CD4-positive, alpha-beta memory T cell (primary cell): ENCODE data around the gene GRID1. TPM values are rescaled to one million over a fixed set of nuclear protein-coding genes. Genes with fewer than 3 reads are reported as not detected.

ENCODE experiments used
- CTCF ChIA-PET: fragments of 350-600 bp; sonication (Branson Sonifier 250); formaldehyde crosslinking; loops from one replicate; lab custom pipeline; 2021; ENCODE audit warnings: inconsistent platforms; ENCODE audit not compliant: partially characterized antibody; lab: Charles Lee
- POLR2A ChIA-PET: fragments of 350-600 bp; sonication (Branson Sonifier 250); formaldehyde crosslinking; loops from one replicate; lab custom pipeline; 2021; ENCODE audit not compliant: partially characterized antibody; lab: Charles Lee
- DNase-seq, 5 donors: peaks; one replicate each; pipeline versions ENCODE4 v3.0.0 to v3.0.0-alpha.2; 2020 to 2022; ENCODE audit warnings: mixed read lengths in 1 of 5
- H3K27ac ChIP-seq: one replicate; pipeline ENCODE4 v1.7.0; 2013; ENCODE audit warnings: low read depth, low read length
- H3K27me3 ChIP-seq: 2 replicates; pipeline ENCODE4 v1.7.0; 2013; ENCODE audit warnings: mild to moderate bottlenecking, low read length, moderate library complexity; ENCODE audit not compliant: insufficient read depth
- H3K36me3 ChIP-seq: 2 replicates; pipeline ENCODE4 v1.7.0; 2013; ENCODE audit warnings: mild to moderate bottlenecking, low read length, moderate library complexity; ENCODE audit not compliant: insufficient read depth
- H3K4me1 ChIP-seq: 2 replicates; pipeline ENCODE4 v1.7.0; 2013; ENCODE audit warnings: mild to moderate bottlenecking, low read length, moderate library complexity; ENCODE audit not compliant: insufficient read depth
- H3K4me3 ChIP-seq, 2 donors: one replicate each; pipeline ENCODE4 v1.7.0; 2013; ENCODE audit warnings: low read length in 2 of 2, mild to moderate bottlenecking in 1 of 2
- H3K9me3 ChIP-seq, 2 donors: one replicate each; pipeline ENCODE4 v1.7.0; 2013; ENCODE audit warnings: low read length in 2 of 2, control low read depth in 1 of 2; ENCODE audit not compliant: control insufficient read depth in 1 of 2
- H3K27ac Mint-ChIP-seq, 7 donors: one replicate each; pipeline ENCODE4 v1.8.0; 2020 to 2021; ENCODE audit warnings: mixed read lengths in 7 of 7, mild to moderate bottlenecking in 6 of 7, inconsistent platforms in 3 of 7, moderate library complexity in 3 of 7
- H3K27me3 Mint-ChIP-seq, 2 donors: one replicate each; pipeline ENCODE4 v1.8.0; 2020 to 2021; ENCODE audit warnings: mixed read lengths in 2 of 2
- H3K36me3 Mint-ChIP-seq, 2 donors: one replicate each; pipeline ENCODE4 v1.8.0; 2020 to 2021; ENCODE audit warnings: mixed read lengths in 2 of 2, inconsistent platforms in 1 of 2, mild to moderate bottlenecking in 1 of 2
- H3K4me1 Mint-ChIP-seq, 4 donors: one replicate each; pipeline ENCODE4 v1.8.0; 2020 to 2021; ENCODE audit warnings: mixed read lengths in 4 of 4, mild to moderate bottlenecking in 1 of 4
- H3K4me3 Mint-ChIP-seq, 8 donors: one replicate each; pipeline ENCODE4 v1.8.0; 2020 to 2021; ENCODE audit warnings: mixed read lengths in 8 of 8, mild to moderate bottlenecking in 7 of 8, moderate library complexity in 6 of 8, inconsistent platforms in 3 of 8
- H3K9me3 Mint-ChIP-seq, 8 donors: one replicate each; pipeline ENCODE4 v1.8.0; 2020 to 2021; ENCODE audit warnings: mixed read lengths in 8 of 8, mild to moderate bottlenecking in 5 of 8, inconsistent platforms in 3 of 8, moderate library complexity in 1 of 8
- intact Hi-C: fragments of 100-400 bp; cut with micrococcal nuclease; formaldehyde crosslinking; loops from one replicate; pipeline ENCODE4 v1.15.1; 2023
- polyA plus RNA-seq, 2 donors: library from polyadenylated mRNA; unstranded; fragments of 300-500 nt; fragmentation: Illumina TruSeq; gene quantifications; one replicate each; pipeline ENCODE4 v1.2.3, GENCODE V29; 2021
- total RNA-seq, 2 experiments: library from RNA; stranded (reverse); gene quantifications; one replicate each; pipeline ENCODE4 v1.2.3, GENCODE V29; 2021

The GRID1 gene
- total RNA-seq = not detected
- not detected for polyA plus RNA-seq

DNA sequence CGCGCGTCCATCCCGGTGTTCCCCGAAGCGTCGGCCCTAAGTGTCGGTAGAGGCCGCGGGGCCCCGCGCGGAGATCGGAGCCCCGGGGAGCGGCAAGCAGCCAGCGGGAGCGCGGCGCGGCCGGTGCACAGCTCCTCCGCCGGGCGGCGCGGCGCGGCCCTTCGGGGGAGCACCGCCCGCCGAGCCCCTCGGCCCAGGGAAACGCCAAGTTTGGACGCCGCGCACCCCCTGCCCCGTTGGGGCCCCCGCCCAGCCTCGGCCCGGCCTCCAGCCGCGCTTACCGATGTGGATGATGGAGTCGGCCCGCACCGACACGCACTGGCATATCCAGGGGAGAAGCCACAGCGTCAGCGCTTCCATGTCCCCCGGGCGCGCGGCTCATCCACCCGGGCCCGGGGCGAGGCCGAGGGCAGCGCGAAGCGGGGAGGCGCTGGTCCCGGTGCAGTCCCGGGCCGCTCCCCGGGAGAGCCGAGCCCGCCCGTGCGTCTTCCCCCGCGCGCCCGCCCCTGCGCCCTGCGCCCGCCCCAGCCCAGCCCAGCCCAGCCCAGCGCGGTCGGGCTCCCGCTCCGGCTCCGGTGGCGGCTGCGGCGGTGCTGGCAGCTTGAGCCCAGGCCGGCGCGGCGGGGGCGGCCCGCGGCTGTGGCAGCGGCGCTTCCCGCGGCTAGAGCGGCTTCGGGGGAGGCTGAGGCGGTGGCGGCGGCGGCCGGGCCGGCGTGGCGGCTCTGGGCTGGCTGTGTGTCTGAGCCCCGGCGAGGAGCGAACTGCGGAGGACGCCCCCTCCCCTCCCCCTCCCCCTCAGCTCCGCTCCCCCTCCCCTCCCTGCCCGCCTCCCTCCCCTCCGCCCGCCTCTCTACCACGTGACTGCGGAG lies at the start of gene GRID1:
GRID1 (minus strand) TSS at position 763 of the 869 bp plus-strand sequence.
- Mint-ChIP-seq H3K36me3 (no peaks in the 10 kb centered on the region), H3K27ac (peak within 1 kb of the TSS in 1 of 7 donors; percentile 25), H3K4me1 (peaks cover 5 to 34% (median 14%) of the 10 kb centered on the region in 4 donors), H3K27me3 (peaks cover 44 to 52% of the 10 kb centered on the region in 2 donors), H3K9me3 (peaks cover 0 to 3% (median 0%) of the 10 kb centered on the region in 8 donors), H3K4me3 (peak within 1 kb of the TSS; percentile 62 to 89 (median 80))
- intact Hi-C loops = no loop called here
- Histone ChIP-seq H3K27me3 (peaks cover 26% of the 10 kb centered on the region), H3K4me1 (peaks cover 22% of the 10 kb centered on the region), H3K36me3 (no peaks in the 10 kb centered on the region), H3K27ac (no peak within 1 kb of the TSS), H3K9me3 (no peaks in the 10 kb centered on the region), H3K4me3 (peak within 1 kb of the TSS in 1 of 2 donors; percentile 28)
- POLR2A ChIA-PET = no interaction called here
- CTCF ChIA-PET = no interaction called here
- DNase-seq = peak in 1 of 5 donors; percentile 9

DNA sequence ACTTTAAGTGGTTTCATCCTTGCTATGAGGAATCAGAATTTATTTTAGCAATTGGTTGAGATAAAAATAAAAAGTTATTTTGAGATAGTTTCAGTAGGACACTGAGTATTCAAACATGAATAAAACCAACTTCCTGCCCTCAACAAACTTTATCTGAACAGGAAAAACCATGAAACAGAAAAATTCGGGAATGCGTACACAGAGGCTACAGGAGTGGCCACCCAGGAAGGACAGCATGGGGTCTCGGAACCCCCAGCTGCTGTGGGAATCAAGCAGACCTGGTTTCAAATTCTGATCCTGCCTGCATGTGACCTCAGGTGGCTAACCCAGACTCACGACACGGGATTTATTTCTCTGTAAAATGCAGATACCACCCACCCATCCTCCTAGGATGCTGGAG lies 49.0 kb upstream of the GRID1 start:
- intact Hi-C loops = no loop called here
- Histone ChIP-seq H3K36me3 (no peaks in the 10 kb centered on the region), H3K4me1 (peaks cover 47% of the 10 kb centered on the region), H3K9me3 (no peaks in the 10 kb centered on the region), H3K4me3 (no peak overlapping the region), H3K27me3 (no peaks in the 10 kb centered on the region), H3K27ac (no peak overlapping the region)
- Mint-ChIP-seq H3K4me1 (peaks cover 34 to 56% (median 42%) of the 10 kb centered on the region in 4 donors), H3K9me3 (no peaks in the 10 kb centered on the region), H3K27me3 (no peaks in the 10 kb centered on the region), H3K27ac (peak overlapping the region in 1 of 7 donors; percentile 51), H3K36me3 (no peaks in the 10 kb centered on the region), H3K4me3 (peak overlapping the region in 2 of 8 donors; percentile 33 to 45)
- CTCF ChIA-PET = interaction anchor here (3.6 kb wide), 1 partner anchor 15 kb away, joined by 30 read pairs; no protein-coding TSS in a partner anchor
- POLR2A ChIA-PET = interaction anchor here (6.6 kb wide), 1 partner anchor 14 kb away, joined by 134 read pairs; no protein-coding TSS in a partner anchor
- no peak for DNase-seq

DNA sequence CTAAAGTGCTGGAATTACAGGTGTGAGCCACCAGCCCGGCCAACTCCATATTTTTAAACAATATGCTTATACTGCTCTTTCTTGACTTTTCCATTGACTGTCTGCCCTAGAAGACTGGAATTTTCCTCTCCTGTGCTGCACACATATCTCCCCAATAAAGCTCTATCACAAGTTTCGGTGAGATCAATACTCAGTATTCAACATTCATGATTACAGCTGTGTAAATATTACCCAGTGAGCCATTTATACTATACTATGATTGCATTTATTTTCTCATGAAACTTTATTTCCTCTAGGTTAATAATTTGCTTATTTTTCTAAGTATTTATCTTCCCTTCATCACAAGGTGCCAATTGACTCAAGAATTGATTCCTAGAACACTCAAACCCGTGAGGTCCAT lies 48.5 kb upstream of the GRID1 start:
- H3K4me3 ChIP-seq = no peak overlapping the region
- H3K27ac ChIP-seq = no peak overlapping the region
- no peaks in the 10 kb centered on the region for H3K9me3 ChIP-seq
- H3K4me1 Mint-ChIP-seq = peaks cover 35 to 60% (median 44%) of the 10 kb centered on the region in 4 donors
- DNase-seq = no peak
- ChIA-PET CTCF (interaction anchor here (3.6 kb wide), 1 partner anchor 14 kb away, joined by 30 read pairs; no protein-coding TSS in a partner anchor), POLR2A (interaction anchor here (6.6 kb wide), 1 partner anchor 14 kb away, joined by 134 read pairs; no protein-coding TSS in a partner anchor)
- no peaks in the 10 kb centered on the region for H3K27me3 ChIP-seq
- H3K36me3 ChIP-seq = no peaks in the 10 kb centered on the region
- H3K4me1 ChIP-seq = peaks cover 51% of the 10 kb centered on the region
- H3K36me3 Mint-ChIP-seq = no peaks in the 10 kb centered on the region
- H3K27me3 Mint-ChIP-seq = no peaks in the 10 kb centered on the region
- no peaks in the 10 kb centered on the region for H3K9me3 Mint-ChIP-seq
- intact Hi-C loops = no loop called here
- H3K27ac Mint-ChIP-seq = no peak overlapping the region
- H3K4me3 Mint-ChIP-seq = peak overlapping the region in 2 of 8 donors; percentile 45 to 49

DNA sequence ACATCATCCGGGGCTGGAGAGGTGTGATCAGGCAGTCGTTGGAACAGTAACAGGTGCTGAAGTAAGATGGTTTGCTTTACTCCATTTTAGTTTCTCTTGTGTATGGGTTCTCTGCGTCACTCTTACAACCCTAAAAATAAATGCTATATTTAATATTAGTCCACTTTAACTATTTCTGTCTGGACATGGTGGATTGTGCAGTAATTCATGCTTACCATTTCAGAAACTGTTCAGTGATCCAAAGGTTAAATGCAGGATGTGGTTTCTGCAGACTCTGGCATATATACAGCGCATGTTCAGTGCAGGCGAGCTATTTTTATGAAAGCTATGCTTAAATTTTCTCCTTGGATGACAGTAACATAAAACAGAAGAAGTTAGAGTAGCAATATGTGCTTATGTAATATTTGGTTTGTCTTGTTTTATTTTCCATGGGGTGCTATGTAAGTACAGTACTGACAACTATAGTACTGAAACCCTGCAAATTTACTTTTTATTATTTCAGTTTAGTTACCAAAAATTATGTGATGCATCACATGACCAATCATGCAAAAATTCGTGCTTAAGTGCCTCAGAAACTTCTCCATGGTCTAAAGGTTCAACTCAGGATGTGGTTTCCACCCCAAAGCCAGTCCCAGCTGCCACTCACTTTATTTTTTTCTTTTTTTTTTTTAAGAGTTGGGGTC lies 46.6 kb upstream of the GRID1 start:
- Mint-ChIP-seq H3K4me1 (peaks cover 35 to 59% (median 43%) of the 10 kb centered on the region in 4 donors), H3K9me3 (no peaks in the 10 kb centered on the region), H3K27ac (peak overlapping the region; percentile 47 to 81 (median 75)), H3K36me3 (no peaks in the 10 kb centered on the region), H3K27me3 (no peaks in the 10 kb centered on the region), H3K4me3 (peak overlapping the region; percentile 64 to 84 (median 68))
- Histone ChIP-seq H3K9me3 (no peaks in the 10 kb centered on the region), H3K27ac (peak overlapping the region; percentile 36), H3K4me3 (peak overlapping the region in 1 of 2 donors; percentile 20), H3K27me3 (no peaks in the 10 kb centered on the region), H3K4me1 (peaks cover 46% of the 10 kb centered on the region), H3K36me3 (no peaks in the 10 kb centered on the region)
- ChIA-PET POLR2A (interaction anchor here (0.9 to 6.6 kb wide), 3 partner anchors 12 to 108 kb away, joined by 3 to 134 read pairs (median 4); no protein-coding TSS in a partner anchor), CTCF (interaction anchor here (1.2 to 3.6 kb wide), 2 partner anchors 12 to 172 kb away, joined by 3 to 30 read pairs; no protein-coding TSS in a partner anchor)
- DNase-seq = peak in 4 of 5 donors; percentile 43 to 54 (median 50)
- intact Hi-C loops = no loop called here

DNA sequence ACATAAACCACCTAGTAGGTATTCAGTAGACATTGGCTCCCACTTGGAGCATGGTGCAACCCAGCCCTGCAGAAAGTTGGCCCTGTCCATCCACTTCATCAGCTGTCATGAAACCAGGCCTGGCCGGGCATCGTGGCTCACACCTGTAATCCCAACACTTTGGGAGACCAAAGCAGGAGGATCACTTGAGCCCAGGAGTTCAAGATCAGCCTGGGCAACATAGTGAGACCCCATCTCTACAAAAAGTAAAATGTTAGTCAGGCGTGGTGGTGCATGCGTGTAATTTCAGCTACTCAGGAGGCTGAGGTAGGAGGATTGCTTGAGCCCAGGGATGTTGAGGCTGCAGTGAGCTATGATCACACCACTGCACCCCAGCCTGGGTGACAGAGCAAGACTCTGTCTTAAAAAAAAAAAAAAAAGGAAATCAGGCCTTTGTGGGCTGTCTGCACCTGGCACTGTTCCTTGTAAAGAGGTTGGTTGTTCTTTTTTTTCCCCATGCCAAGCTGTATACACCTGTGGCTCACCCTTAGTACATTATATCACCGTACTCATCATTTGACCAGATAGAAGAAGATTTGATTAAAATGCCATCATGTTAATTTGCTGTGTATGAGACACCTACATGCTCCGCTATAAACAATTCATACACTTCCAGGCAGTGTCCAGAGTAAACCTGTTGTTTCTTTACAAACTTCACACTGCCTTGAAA lies 45.4 kb upstream of the GRID1 start:
- peak overlapping the region; percentile 58 to 84 (median 78) for H3K4me3 Mint-ChIP-seq
- peak overlapping the region; percentile 74 to 94 (median 89) for H3K27ac Mint-ChIP-seq
- peaks cover 46% of the 10 kb centered on the region for H3K4me1 ChIP-seq
- DNase-seq = no peak
- intact Hi-C loops = loop anchor here (1.0 kb wide), 2 partner anchors 12 to 109 kb away; partner anchors contain the start of gene WAPL
- H3K27me3 ChIP-seq = no peaks in the 10 kb centered on the region
- peak overlapping the region; percentile 42 for H3K27ac ChIP-seq
- H3K36me3 ChIP-seq = no peaks in the 10 kb centered on the region
- H3K4me1 Mint-ChIP-seq = peaks cover 34 to 59% (median 43%) of the 10 kb centered on the region in 4 donors
- no peaks in the 10 kb centered on the region for H3K27me3 Mint-ChIP-seq
- ChIA-PET POLR2A (interaction anchor here (6.6 kb wide), 1 partner anchor 10 kb away, joined by 134 read pairs; no protein-coding TSS in a partner anchor), CTCF (interaction anchor here (0.9 to 2.6 kb wide), 6 partner anchors 8 to 175 kb away, joined by 3 to 51 read pairs (median 5); no protein-coding TSS in a partner anchor)
- H3K9me3 ChIP-seq = no peaks in the 10 kb centered on the region
- H3K4me3 ChIP-seq = peak overlapping the region in 1 of 2 donors; percentile 6
- H3K36me3 Mint-ChIP-seq = no peaks in the 10 kb centered on the region
- H3K9me3 Mint-ChIP-seq = no peaks in the 10 kb centered on the region

DNA sequence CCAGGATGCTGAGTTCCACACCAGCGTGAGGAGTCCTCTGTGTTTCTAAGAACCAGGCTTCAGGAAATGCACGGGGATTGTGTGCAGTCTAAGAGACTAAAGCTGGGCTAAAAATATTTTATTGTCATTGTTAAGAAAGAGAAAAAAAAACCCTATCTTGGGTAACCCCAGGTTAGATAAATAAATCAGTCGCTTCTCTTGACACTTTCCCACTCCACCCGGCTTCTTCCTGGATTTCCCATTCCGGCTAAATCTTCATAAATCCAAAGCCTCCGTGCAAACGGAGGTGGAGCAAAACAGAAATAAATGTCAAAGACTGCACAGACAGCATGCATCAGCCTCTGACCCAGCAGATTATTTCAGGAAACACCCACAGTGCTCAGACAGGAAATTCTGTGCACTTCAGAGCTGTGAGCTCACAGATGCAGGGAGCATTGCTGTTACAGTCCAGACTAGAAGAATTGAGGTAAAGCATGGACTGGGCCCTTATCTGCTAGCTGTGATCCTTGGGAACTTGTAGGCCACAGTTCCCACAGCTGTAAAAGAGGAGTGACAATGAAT lies 44.8 kb upstream of the GRID1 start:
- Mint-ChIP-seq H3K27ac (peak overlapping the region; percentile 74 to 94 (median 89)), H3K9me3 (no peaks in the 10 kb centered on the region), H3K4me1 (peaks cover 34 to 59% (median 43%) of the 10 kb centered on the region in 4 donors), H3K4me3 (peak overlapping the region; percentile 54 to 84 (median 78)), H3K27me3 (no peaks in the 10 kb centered on the region), H3K36me3 (no peaks in the 10 kb centered on the region)
- Histone ChIP-seq H3K9me3 (no peaks in the 10 kb centered on the region), H3K27ac (peak overlapping the region; percentile 42), H3K4me1 (peaks cover 46% of the 10 kb centered on the region), H3K36me3 (no peaks in the 10 kb centered on the region), H3K4me3 (no peak overlapping the region), H3K27me3 (no peaks in the 10 kb centered on the region)
- intact Hi-C loops = loop anchor here (1.0 kb wide), 2 partner anchors 11 to 110 kb away; partner anchors contain the start of gene WAPL
- ChIA-PET POLR2A (interaction anchor here (0.6 to 6.6 kb wide), 2 partner anchors 10 to 49 kb away, joined by 3 to 134 read pairs; no protein-coding TSS in a partner anchor), CTCF (interaction anchor here (0.8 to 2.6 kb wide), 7 partner anchors 9 to 176 kb away, joined by 3 to 51 read pairs (median 5); no protein-coding TSS in a partner anchor)
- peak in 2 of 5 donors; percentile 26 to 45 for DNase-seq
